WTC11 (cell line): ENCODE data around the gene HIBADH.

ENCODE experiments used
- ESRRA ChIP-seq: sonication (generic); formaldehyde crosslinking; IDR thresholded peaks from 2 replicates; pipeline ENCODE4 v1.8.1; 2022; ENCODE audit warnings: mild to moderate bottlenecking, missing genetic modification reagents, borderline replicate concordance
- TF ChIP-seq, protein P1 (sequence below): fragments of 200-600 bp; IDR thresholded peaks from 2 replicates; pipeline ENCODE4 v1.8.0; 2022; ENCODE audit warnings: antibody characterized with exemption

DNA sequence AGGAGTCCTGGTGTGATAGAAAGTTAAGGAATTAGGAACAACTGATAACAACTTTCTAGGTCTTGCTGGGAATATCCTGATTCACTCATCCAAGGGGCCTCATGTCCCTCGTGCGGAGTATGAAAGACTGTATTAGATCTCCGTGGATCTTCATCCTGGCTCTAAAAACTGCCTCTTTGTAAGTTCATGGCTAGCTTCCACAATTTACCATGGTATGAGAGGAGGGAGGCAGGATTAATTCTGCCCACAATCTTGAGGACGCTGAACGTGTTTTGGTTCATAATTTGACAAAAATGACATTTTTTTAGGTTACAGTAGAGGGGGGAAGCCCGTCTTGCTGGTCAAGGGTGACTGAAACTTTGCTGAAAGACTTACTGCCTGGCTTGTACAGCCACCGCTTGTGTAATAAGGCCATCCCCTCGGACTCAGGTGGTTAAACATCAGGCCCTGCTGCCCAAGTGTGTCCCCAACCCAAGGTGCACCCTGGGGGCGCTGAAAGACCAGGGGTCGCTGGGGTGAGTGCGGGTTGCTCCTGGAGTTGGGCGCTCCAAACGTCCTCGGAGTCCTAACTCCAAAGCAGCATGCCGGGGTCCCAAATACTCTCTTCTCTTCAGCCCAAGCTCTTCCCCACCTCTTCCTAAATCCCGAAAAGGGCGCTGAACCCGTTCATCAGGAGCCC, 733 bp downstream of the HIBADH start:
- TF ChIP-seq, protein P1, sequence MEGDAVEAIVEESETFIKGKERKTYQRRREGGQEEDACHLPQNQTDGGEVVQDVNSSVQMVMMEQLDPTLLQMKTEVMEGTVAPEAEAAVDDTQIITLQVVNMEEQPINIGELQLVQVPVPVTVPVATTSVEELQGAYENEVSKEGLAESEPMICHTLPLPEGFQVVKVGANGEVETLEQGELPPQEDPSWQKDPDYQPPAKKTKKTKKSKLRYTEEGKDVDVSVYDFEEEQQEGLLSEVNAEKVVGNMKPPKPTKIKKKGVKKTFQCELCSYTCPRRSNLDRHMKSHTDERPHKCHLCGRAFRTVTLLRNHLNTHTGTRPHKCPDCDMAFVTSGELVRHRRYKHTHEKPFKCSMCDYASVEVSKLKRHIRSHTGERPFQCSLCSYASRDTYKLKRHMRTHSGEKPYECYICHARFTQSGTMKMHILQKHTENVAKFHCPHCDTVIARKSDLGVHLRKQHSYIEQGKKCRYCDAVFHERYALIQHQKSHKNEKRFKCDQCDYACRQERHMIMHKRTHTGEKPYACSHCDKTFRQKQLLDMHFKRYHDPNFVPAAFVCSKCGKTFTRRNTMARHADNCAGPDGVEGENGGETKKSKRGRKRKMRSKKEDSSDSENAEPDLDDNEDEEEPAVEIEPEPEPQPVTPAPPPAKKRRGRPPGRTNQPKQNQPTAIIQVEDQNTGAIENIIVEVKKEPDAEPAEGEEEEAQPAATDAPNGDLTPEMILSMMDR, result no peak
- TF ChIP-seq ESRRA (CRISPR knock-in tag), result no peak
